K562 (cell line): ENCODE measurements around the gene TP63. TPM values are rescaled to one million over a fixed set of nuclear protein-coding genes. Genes with fewer than 3 reads are reported as not detected.

ENCODE experiments used
- polyA plus RNA-seq, 8 experiments: library from polyadenylated mRNA; depleted of rRNA in 4 of 8; stranded (reverse) in 5 of 8; unstranded in 3 of 8; fragments of >200 nt; fragmentation: Nextera tagmentation in 2 of 8; fragmentation: Illumina TruSeq in 1 of 8; extraction: Ambion mirVana in 2 of 8; extraction: Trizol in 1 of 8; gene quantifications; 2 replicates each; pipeline versions ENCODE4 v1.2.1 to v1.2.3, GENCODE V29; 2011 to 2014; ENCODE audit warnings: inconsistent platforms in 1 of 8, missing spikeins in 1 of 8
- total RNA-seq, 7 experiments: library from RNA; depleted of rRNA in 6 of 7; stranded (reverse); fragments of >200 nt in 6 of 7; fragmentation: Illumina TruSeq in 2 of 7; extraction: Trizol in 2 of 7; gene quantifications; 2 replicates each; pipeline versions ENCODE4 v1.2.1 to v1.2.3, GENCODE V29; 2011 to 2021; ENCODE audit warnings: low replicate concordance in 1 of 7
- TF ChIP-seq, protein P1 (sequence below): fragments of 450-650 bp; IDR thresholded peaks from 2 replicates; pipeline ENCODE4 v1.6.1; 2016; ENCODE audit warnings: mild to moderate bottlenecking, moderate library complexity

The TP63 gene
- total and polyA plus RNA-seq, 9 of the 15 experiments (the other 6 are each of a cell fraction or from before 2014, with no cell fraction given): 0.32 to 1.4 (median 0.50) TPM

DNA sequence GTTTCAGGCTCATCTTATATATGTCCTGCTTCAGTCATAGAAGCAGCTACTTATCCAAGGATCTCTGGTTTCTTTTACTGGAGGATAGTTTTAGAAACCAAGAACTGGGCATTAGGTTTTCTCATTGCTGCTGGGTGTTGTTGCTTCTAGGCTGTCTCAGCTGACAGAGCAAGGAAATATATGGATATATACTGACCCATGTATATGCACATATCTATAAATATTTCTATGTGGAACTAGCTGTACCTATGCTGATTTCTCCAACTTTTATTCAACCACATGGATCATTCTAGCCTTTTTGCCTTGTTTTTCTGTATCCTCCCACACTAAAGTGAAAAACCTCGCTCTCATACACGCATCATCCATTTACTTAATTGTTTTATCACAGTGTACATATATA lies 64.2 kb downstream of the TP63 start (continued):
- TF ChIP-seq, protein P1, sequence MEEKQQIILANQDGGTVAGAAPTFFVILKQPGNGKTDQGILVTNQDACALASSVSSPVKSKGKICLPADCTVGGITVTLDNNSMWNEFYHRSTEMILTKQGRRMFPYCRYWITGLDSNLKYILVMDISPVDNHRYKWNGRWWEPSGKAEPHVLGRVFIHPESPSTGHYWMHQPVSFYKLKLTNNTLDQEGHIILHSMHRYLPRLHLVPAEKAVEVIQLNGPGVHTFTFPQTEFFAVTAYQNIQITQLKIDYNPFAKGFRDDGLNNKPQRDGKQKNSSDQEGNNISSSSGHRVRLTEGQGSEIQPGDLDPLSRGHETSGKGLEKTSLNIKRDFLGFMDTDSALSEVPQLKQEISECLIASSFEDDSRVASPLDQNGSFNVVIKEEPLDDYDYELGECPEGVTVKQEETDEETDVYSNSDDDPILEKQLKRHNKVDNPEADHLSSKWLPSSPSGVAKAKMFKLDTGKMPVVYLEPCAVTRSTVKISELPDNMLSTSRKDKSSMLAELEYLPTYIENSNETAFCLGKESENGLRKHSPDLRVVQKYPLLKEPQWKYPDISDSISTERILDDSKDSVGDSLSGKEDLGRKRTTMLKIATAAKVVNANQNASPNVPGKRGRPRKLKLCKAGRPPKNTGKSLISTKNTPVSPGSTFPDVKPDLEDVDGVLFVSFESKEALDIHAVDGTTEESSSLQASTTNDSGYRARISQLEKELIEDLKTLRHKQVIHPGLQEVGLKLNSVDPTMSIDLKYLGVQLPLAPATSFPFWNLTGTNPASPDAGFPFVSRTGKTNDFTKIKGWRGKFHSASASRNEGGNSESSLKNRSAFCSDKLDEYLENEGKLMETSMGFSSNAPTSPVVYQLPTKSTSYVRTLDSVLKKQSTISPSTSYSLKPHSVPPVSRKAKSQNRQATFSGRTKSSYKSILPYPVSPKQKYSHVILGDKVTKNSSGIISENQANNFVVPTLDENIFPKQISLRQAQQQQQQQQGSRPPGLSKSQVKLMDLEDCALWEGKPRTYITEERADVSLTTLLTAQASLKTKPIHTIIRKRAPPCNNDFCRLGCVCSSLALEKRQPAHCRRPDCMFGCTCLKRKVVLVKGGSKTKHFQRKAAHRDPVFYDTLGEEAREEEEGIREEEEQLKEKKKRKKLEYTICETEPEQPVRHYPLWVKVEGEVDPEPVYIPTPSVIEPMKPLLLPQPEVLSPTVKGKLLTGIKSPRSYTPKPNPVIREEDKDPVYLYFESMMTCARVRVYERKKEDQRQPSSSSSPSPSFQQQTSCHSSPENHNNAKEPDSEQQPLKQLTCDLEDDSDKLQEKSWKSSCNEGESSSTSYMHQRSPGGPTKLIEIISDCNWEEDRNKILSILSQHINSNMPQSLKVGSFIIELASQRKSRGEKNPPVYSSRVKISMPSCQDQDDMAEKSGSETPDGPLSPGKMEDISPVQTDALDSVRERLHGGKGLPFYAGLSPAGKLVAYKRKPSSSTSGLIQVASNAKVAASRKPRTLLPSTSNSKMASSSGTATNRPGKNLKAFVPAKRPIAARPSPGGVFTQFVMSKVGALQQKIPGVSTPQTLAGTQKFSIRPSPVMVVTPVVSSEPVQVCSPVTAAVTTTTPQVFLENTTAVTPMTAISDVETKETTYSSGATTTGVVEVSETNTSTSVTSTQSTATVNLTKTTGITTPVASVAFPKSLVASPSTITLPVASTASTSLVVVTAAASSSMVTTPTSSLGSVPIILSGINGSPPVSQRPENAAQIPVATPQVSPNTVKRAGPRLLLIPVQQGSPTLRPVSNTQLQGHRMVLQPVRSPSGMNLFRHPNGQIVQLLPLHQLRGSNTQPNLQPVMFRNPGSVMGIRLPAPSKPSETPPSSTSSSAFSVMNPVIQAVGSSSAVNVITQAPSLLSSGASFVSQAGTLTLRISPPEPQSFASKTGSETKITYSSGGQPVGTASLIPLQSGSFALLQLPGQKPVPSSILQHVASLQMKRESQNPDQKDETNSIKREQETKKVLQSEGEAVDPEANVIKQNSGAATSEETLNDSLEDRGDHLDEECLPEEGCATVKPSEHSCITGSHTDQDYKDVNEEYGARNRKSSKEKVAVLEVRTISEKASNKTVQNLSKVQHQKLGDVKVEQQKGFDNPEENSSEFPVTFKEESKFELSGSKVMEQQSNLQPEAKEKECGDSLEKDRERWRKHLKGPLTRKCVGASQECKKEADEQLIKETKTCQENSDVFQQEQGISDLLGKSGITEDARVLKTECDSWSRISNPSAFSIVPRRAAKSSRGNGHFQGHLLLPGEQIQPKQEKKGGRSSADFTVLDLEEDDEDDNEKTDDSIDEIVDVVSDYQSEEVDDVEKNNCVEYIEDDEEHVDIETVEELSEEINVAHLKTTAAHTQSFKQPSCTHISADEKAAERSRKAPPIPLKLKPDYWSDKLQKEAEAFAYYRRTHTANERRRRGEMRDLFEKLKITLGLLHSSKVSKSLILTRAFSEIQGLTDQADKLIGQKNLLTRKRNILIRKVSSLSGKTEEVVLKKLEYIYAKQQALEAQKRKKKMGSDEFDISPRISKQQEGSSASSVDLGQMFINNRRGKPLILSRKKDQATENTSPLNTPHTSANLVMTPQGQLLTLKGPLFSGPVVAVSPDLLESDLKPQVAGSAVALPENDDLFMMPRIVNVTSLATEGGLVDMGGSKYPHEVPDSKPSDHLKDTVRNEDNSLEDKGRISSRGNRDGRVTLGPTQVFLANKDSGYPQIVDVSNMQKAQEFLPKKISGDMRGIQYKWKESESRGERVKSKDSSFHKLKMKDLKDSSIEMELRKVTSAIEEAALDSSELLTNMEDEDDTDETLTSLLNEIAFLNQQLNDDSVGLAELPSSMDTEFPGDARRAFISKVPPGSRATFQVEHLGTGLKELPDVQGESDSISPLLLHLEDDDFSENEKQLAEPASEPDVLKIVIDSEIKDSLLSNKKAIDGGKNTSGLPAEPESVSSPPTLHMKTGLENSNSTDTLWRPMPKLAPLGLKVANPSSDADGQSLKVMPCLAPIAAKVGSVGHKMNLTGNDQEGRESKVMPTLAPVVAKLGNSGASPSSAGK: no peak
